C4-2B (cell line): Measurements from ENCODE around the gene ARHGAP10.

Experiments used
- CTCF ChIP-seq: fragments of 450-650 bp; conservative IDR thresholded peaks from 2 replicates; pipeline ENCODE4 v1.5.1; 2017; ENCODE audit warnings: mild to moderate bottlenecking
- ZFX ChIP-seq: fragments of 450-650 bp; IDR thresholded peaks from 2 replicates; pipeline ENCODE4 v1.6.1; 2017

GRCh38 chr4:147734496-147734895, 2.6 kb downstream of the ARHGAP10 start:
- no peak for TF ChIP-seq CTCF
- no peak for TF ChIP-seq ZFX
